WTC11 (cell line): ENCODE data around the gene POU4F1.

ENCODE experiments used
- CBFB ChIP-seq: sonication (generic); formaldehyde crosslinking; IDR thresholded peaks from 2 replicates; pipeline ENCODE4 v1.8.1; 2022; ENCODE audit warnings: mild to moderate bottlenecking, low read depth, missing genetic modification reagents
- CTCF ChIP-seq: fragments of 200-600 bp; IDR thresholded peaks from 2 replicates; pipeline ENCODE4 v1.8.0; 2022; ENCODE audit warnings: antibody characterized with exemption
- STAT6 ChIP-seq: sonication (generic); formaldehyde crosslinking; conservative IDR thresholded peaks from 2 replicates; pipeline ENCODE4 v1.8.1; 2023; ENCODE audit warnings: mild to moderate bottlenecking, low read depth, missing genetic modification reagents, moderate library complexity
- ZNF425 ChIP-seq: fragments of 250-450 bp; sonication (Bioruptor Pico); conservative IDR thresholded peaks from 2 replicates; pipeline ENCODE4 v1.9.0; 2021; ENCODE audit warnings: mild to moderate bottlenecking

GRCh38 chr13:78593129-78593528 is 10.2 kb downstream of the POU4F1 start:
- no peak for TF ChIP-seq CTCF
- TF ChIP-seq STAT6 (CRISPR knock-in tag): no peak
- no peak for TF ChIP-seq CBFB
- TF ChIP-seq ZNF425 (CRISPR knock-in tag): no peak
